ENCODE results near the gene SORBS2. TPM values are rescaled to one million over a fixed set of nuclear protein-coding genes. Genes with fewer than 3 reads are reported as not detected.

Gene SORBS2
- total and polyA plus RNA-seq, 4 donors: 49.1 to 83.5 (median 66.4) TPM

GRCh38 chr4:185680617-185681016 lies 131.4 kb downstream of the SORBS2 start:
- Histone ChIP-seq H3K9me3 (ENCODE audit: control insufficient read depth, insufficient read depth, low read length) (peaks cover 3% of the 10 kb centered on the region), H3K27ac (ENCODE audit: low read depth, low read length) (no peak overlapping the region), H3K36me3 (ENCODE audit: control insufficient read depth, insufficient read depth, low read length) (peaks cover 5% of the 10 kb centered on the region), H3K4me3 (ENCODE audit: low read depth, low read length) (no peak overlapping the region), H3K27me3 (ENCODE audit: control insufficient read depth, insufficient read depth, low read length) (no peaks in the 10 kb centered on the region), H3K4me1 (ENCODE audit: control insufficient read depth, insufficient read depth, low read length) (no peaks in the 10 kb centered on the region)
- 79% methylated on average over 5 of the region's 7 CpGs for WGBS (ENCODE audit: insufficient coverage)
- DNase-seq (ENCODE audit: low read depth in 4 of 6, low spot score in 6 of 6): no peak

- no peaks in the 10 kb centered on the region for H3K4me1 ChIP-seq (ENCODE audit: control insufficient read depth, insufficient read depth, low read length)
- H3K27me3 ChIP-seq (ENCODE audit: control insufficient read depth, insufficient read depth, low read length): no peaks in the 10 kb centered on the region
- H3K9me3 ChIP-seq (ENCODE audit: control insufficient read depth, insufficient read depth, low read length): peaks cover 3% of the 10 kb centered on the region
- H3K36me3 ChIP-seq (ENCODE audit: control insufficient read depth, insufficient read depth, low read length): peaks cover 7% of the 10 kb centered on the region
- no peak overlapping the region for H3K27ac ChIP-seq (ENCODE audit: low read depth, low read length)
- WGBS (ENCODE audit: insufficient coverage): 100% methylated on average over 1 of the region's 3 CpGs
- H3K4me3 ChIP-seq (ENCODE audit: low read depth, low read length): no peak overlapping the region
- DNase-seq (ENCODE audit: low read depth in 4 of 6, low spot score in 6 of 6): no peak
These were observed 132.5 kb downstream of the SORBS2 start for GRCh38 chr4:185679523-185679922.

- Histone ChIP-seq H3K9me3 (ENCODE audit: control insufficient read depth, insufficient read depth, low read length) (peaks cover 3% of the 10 kb centered on the region), H3K27me3 (ENCODE audit: control insufficient read depth, insufficient read depth, low read length) (no peaks in the 10 kb centered on the region), H3K4me1 (ENCODE audit: control insufficient read depth, insufficient read depth, low read length) (no peaks in the 10 kb centered on the region), H3K27ac (ENCODE audit: low read depth, low read length) (no peak overlapping the region), H3K4me3 (ENCODE audit: low read depth, low read length) (no peak overlapping the region), H3K36me3 (ENCODE audit: control insufficient read depth, insufficient read depth, low read length) (peaks cover 7% of the 10 kb centered on the region)
- no CpG with 5 or more reads among the region's 1 CpG for WGBS (ENCODE audit: insufficient coverage)
- DNase-seq (ENCODE audit: low read depth in 4 of 6, low spot score in 6 of 6): no peak
These were observed 134.2 kb downstream of the SORBS2 start for GRCh38 chr4:185677637-185678314.

GRCh38 chr4:185672618-185673017 lies 139.4 kb downstream of the SORBS2 start:
- WGBS (ENCODE audit: insufficient coverage): 0% methylated on average over 1 of the region's 4 CpGs
- H3K4me3 ChIP-seq (ENCODE audit: low read depth, low read length): no peak overlapping the region
- H3K36me3 ChIP-seq (ENCODE audit: control insufficient read depth, insufficient read depth, low read length): peaks cover 7% of the 10 kb centered on the region
- no peaks in the 10 kb centered on the region for H3K27me3 ChIP-seq (ENCODE audit: control insufficient read depth, insufficient read depth, low read length)
- no peak for DNase-seq (ENCODE audit: low read depth in 4 of 6, low spot score in 6 of 6)
- no peak overlapping the region for H3K27ac ChIP-seq (ENCODE audit: low read depth, low read length)
- no peaks in the 10 kb centered on the region for H3K4me1 ChIP-seq (ENCODE audit: control insufficient read depth, insufficient read depth, low read length)
- H3K9me3 ChIP-seq (ENCODE audit: control insufficient read depth, insufficient read depth, low read length): peaks cover 3% of the 10 kb centered on the region

GRCh38 chr4:185672151-185672550 lies 139.8 kb downstream of the SORBS2 start:
- WGBS (ENCODE audit: insufficient coverage): no CpG with 5 or more reads among the region's 2 CpGs
- DNase-seq (ENCODE audit: low read depth in 4 of 6, low spot score in 6 of 6): peak in 1 of 6 donors; percentile 20
- H3K27me3 ChIP-seq (ENCODE audit: control insufficient read depth, insufficient read depth, low read length): no peaks in the 10 kb centered on the region
- H3K36me3 ChIP-seq (ENCODE audit: control insufficient read depth, insufficient read depth, low read length): peaks cover 6% of the 10 kb centered on the region
- H3K4me1 ChIP-seq (ENCODE audit: control insufficient read depth, insufficient read depth, low read length): no peaks in the 10 kb centered on the region
- no peak overlapping the region for H3K27ac ChIP-seq (ENCODE audit: low read depth, low read length)
- peaks cover 3% of the 10 kb centered on the region for H3K9me3 ChIP-seq (ENCODE audit: control insufficient read depth, insufficient read depth, low read length)
- no peak overlapping the region for H3K4me3 ChIP-seq (ENCODE audit: low read depth, low read length)

- no peak overlapping the region for H3K27ac ChIP-seq (ENCODE audit: low read depth, low read length)
- H3K4me1 ChIP-seq (ENCODE audit: control insufficient read depth, insufficient read depth, low read length): no peaks in the 10 kb centered on the region
- H3K27me3 ChIP-seq (ENCODE audit: control insufficient read depth, insufficient read depth, low read length): no peaks in the 10 kb centered on the region
- WGBS (ENCODE audit: insufficient coverage): 100% methylated on average over 2 of the region's 4 CpGs
- no peak for DNase-seq (ENCODE audit: low read depth in 4 of 6, low spot score in 6 of 6)
- no peak overlapping the region for H3K4me3 ChIP-seq (ENCODE audit: low read depth, low read length)
- H3K36me3 ChIP-seq (ENCODE audit: control insufficient read depth, insufficient read depth, low read length): peaks cover 3% of the 10 kb centered on the region
- H3K9me3 ChIP-seq (ENCODE audit: control insufficient read depth, insufficient read depth, low read length): no peaks in the 10 kb centered on the region
These were observed 140.5 kb downstream of the SORBS2 start for GRCh38 chr4:185671496-185671895.

- Histone ChIP-seq H3K27ac (ENCODE audit: low read depth, low read length) (no peak overlapping the region), H3K4me1 (ENCODE audit: control insufficient read depth, insufficient read depth, low read length) (no peaks in the 10 kb centered on the region), H3K27me3 (ENCODE audit: control insufficient read depth, insufficient read depth, low read length) (no peaks in the 10 kb centered on the region), H3K9me3 (ENCODE audit: control insufficient read depth, insufficient read depth, low read length) (no peaks in the 10 kb centered on the region), H3K4me3 (ENCODE audit: low read depth, low read length) (no peak overlapping the region), H3K36me3 (ENCODE audit: control insufficient read depth, insufficient read depth, low read length) (peaks cover 3% of the 10 kb centered on the region)
- DNase-seq (ENCODE audit: low read depth in 4 of 6, low spot score in 6 of 6): peak in 1 of 6 donors; percentile 28
- WGBS (ENCODE audit: insufficient coverage): no CpG with 5 or more reads among the region's 2 CpGs
These were observed 140.9 kb downstream of the SORBS2 start for GRCh38 chr4:185671066-185671465.

- WGBS (ENCODE audit: insufficient coverage): 100% methylated on average over 1 of the region's 7 CpGs
- DNase-seq (ENCODE audit: low read depth in 4 of 6, low spot score in 6 of 6): no peak
- Histone ChIP-seq H3K36me3 (ENCODE audit: control insufficient read depth, insufficient read depth, low read length) (peaks cover 4% of the 10 kb centered on the region), H3K4me1 (ENCODE audit: control insufficient read depth, insufficient read depth, low read length) (no peaks in the 10 kb centered on the region), H3K4me3 (ENCODE audit: low read depth, low read length) (no peak overlapping the region), H3K9me3 (ENCODE audit: control insufficient read depth, insufficient read depth, low read length) (no peaks in the 10 kb centered on the region), H3K27ac (ENCODE audit: low read depth, low read length) (no peak overlapping the region), H3K27me3 (ENCODE audit: control insufficient read depth, insufficient read depth, low read length) (no peaks in the 10 kb centered on the region)
These were observed 142.7 kb downstream of the SORBS2 start for GRCh38 chr4:185669288-185669687.

- WGBS (ENCODE audit: insufficient coverage): 82% methylated on average over 3 of the region's 6 CpGs
- peak in 1 of 6 donors; percentile 18 for DNase-seq (ENCODE audit: low read depth in 4 of 6, low spot score in 6 of 6)
- H3K9me3 ChIP-seq (ENCODE audit: control insufficient read depth, insufficient read depth, low read length): no peaks in the 10 kb centered on the region
These were observed 145.8 kb downstream of the SORBS2 start for GRCh38 chr4:185666156-185666555.

GRCh38 chr4:185665655-185666054 lies 146.3 kb downstream of the SORBS2 start:
- DNase-seq (ENCODE audit: low read depth in 4 of 6, low spot score in 6 of 6): no peak
- H3K4me1 ChIP-seq (ENCODE audit: control insufficient read depth, insufficient read depth, low read length): no peaks in the 10 kb centered on the region
- WGBS (ENCODE audit: insufficient coverage): 63% methylated on average over 11 of the region's 11 CpGs
- H3K9me3 ChIP-seq (ENCODE audit: control insufficient read depth, insufficient read depth, low read length): no peaks in the 10 kb centered on the region
- H3K27me3 ChIP-seq (ENCODE audit: control insufficient read depth, insufficient read depth, low read length): no peaks in the 10 kb centered on the region
- H3K4me3 ChIP-seq (ENCODE audit: low read depth, low read length): no peak overlapping the region
- no peak overlapping the region for H3K27ac ChIP-seq (ENCODE audit: low read depth, low read length)
- peaks cover 18% of the 10 kb centered on the region for H3K36me3 ChIP-seq (ENCODE audit: control insufficient read depth, insufficient read depth, low read length)

More at GRCh38 chr4:185666156-185666555, 145.8 kb downstream of the SORBS2 start:
- no peak overlapping the region for H3K27ac ChIP-seq (ENCODE audit: low read depth, low read length)
- H3K4me3 ChIP-seq (ENCODE audit: low read depth, low read length): no peak overlapping the region
- no peaks in the 10 kb centered on the region for H3K27me3 ChIP-seq (ENCODE audit: control insufficient read depth, insufficient read depth, low read length)
- H3K36me3 ChIP-seq (ENCODE audit: control insufficient read depth, insufficient read depth, low read length): peaks cover 13% of the 10 kb centered on the region
- H3K4me1 ChIP-seq (ENCODE audit: control insufficient read depth, insufficient read depth, low read length): no peaks in the 10 kb centered on the region

Data from spinal cord (tissue), 10 donors.